ENCODE data around the gene NAA50. TPM values are rescaled to one million over a fixed set of nuclear protein-coding genes. Genes with fewer than 3 reads are reported as not detected.
A peak's percentile ranks its signal among the peaks of the same experiment; 100 is the strongest.

NAA50 gene
- 165 and 166 TPM in 2 replicates for total RNA-seq (2014; rRNA removed; shearing (Covaris generic))

DNA sequence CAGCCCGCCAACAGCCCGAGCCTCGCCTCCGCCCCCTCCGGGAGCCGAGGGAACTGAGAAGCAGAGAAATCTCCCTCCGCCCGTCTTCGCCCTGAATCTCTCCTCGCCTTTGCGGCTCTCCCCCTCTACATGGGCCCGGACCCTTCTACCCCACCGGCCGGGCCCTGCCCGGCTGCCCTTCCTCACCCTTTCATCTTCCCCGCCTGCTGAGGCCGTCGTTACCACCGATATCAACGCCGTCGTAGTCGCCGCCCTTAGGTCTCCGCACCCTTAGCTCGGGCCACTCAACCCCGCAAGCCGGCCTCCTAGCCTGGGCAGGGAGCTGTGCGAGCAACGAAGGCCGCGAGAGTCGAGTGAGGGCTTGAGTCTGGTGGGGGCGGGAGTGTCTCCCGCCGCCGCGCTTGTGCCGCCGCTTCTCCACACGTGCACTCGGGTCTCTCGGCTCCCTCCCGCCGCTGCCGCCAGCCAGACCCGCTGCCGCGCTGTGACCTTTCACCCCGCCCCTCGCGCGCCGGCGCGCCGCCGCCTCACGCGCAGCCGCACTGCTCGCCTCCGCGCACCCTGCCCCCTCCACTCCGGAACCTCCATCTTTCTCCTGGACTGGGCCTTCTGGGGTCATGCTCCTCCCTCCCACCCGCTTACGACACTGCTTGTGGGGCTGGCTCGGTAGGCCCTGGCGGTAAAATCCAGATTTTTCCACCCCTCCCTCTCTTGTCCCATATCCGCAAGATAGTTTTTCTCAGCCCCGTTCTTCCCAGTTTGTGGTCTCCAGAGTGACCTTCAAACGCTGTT, at the start of gene NAA50:
NAA50 (minus strand) TSS at position 494 of the 792 bp plus-strand sequence; CDS start at position 194, 300 bp downstream.
- Histone ChIP-seq H3K27me3 (replicated peaks) (no peaks in the 10 kb centered on the region), H3K4me1 (replicated peaks) (peaks cover 23% of the 10 kb centered on the region)

GRCh38 chr3:113795693-113796092, 49.6 kb upstream of the NAA50 start:
- no peaks in the 10 kb centered on the region for H3K9me3 ChIP-seq (replicated peaks)
- H3K27ac ChIP-seq: no peak overlapping the region
- H3K27me3 ChIP-seq (replicated peaks): no peaks in the 10 kb centered on the region
- peaks cover 13% of the 10 kb centered on the region for H3K4me1 ChIP-seq (replicated peaks)
- H3K4me3 ChIP-seq: no peak overlapping the region
- no peak for DNase-seq (ENCODE audit: low read depth in 1 of 2, low spot score in 2 of 2)
- peaks cover 27% of the 10 kb centered on the region for H3K36me3 ChIP-seq

More for the DNA sequence above, at the start of gene NAA50:
- Histone ChIP-seq H3K9me3 (replicated peaks) (no peaks in the 10 kb centered on the region), H3K4me3 (peak within 1 kb of the TSS; percentile 80), H3K36me3 (peaks cover 28% of the 10 kb centered on the region), H3K27ac (peak within 1 kb of the TSS; percentile 99)
- DNase-seq (ENCODE audit: low read depth in 1 of 2, low spot score in 2 of 2): peak; percentile 88 to 93

GRCh38 chr3:113794526-113794925, 48.5 kb upstream of the NAA50 start:
- H3K27me3 ChIP-seq (replicated peaks): no peaks in the 10 kb centered on the region
- no peak for DNase-seq (ENCODE audit: low read depth in 1 of 2, low spot score in 2 of 2)
- H3K9me3 ChIP-seq (replicated peaks): no peaks in the 10 kb centered on the region
- peaks cover 26% of the 10 kb centered on the region for H3K36me3 ChIP-seq
- no peak overlapping the region for H3K27ac ChIP-seq
- H3K4me3 ChIP-seq: no peak overlapping the region
- H3K4me1 ChIP-seq (replicated peaks): peaks cover 22% of the 10 kb centered on the region

GRCh38 chr3:113791381-113791780, 45.3 kb upstream of the NAA50 start:
- no peaks in the 10 kb centered on the region for H3K27me3 ChIP-seq (replicated peaks)
- DNase-seq (ENCODE audit: low read depth in 1 of 2, low spot score in 2 of 2): peak in 1 of 2 experiments; percentile 49
- peaks cover 22% of the 10 kb centered on the region for H3K4me1 ChIP-seq (replicated peaks)
- H3K27ac ChIP-seq: 0 out of 2 replicates have a peak overlapping the region, but pooled peaks have one; percentile 9
- no peaks in the 10 kb centered on the region for H3K9me3 ChIP-seq (replicated peaks)
- peaks cover 30% of the 10 kb centered on the region for H3K36me3 ChIP-seq
- H3K4me3 ChIP-seq: no peak overlapping the region

GRCh38 chr3:113783980-113784379, 37.9 kb upstream of the NAA50 start:
- Histone ChIP-seq H3K4me1 (replicated peaks) (peaks cover 19% of the 10 kb centered on the region), H3K4me3 (no peak overlapping the region), H3K36me3 (peaks cover 17% of the 10 kb centered on the region; the same call in 1 of the 2 replicates), H3K27me3 (replicated peaks) (no peaks in the 10 kb centered on the region), H3K9me3 (replicated peaks) (no peaks in the 10 kb centered on the region), H3K27ac (peak overlapping the region; percentile 98)
- DNase-seq (ENCODE audit: low read depth in 1 of 2, low spot score in 2 of 2): peak in 1 of 2 experiments; percentile 59

DNA sequence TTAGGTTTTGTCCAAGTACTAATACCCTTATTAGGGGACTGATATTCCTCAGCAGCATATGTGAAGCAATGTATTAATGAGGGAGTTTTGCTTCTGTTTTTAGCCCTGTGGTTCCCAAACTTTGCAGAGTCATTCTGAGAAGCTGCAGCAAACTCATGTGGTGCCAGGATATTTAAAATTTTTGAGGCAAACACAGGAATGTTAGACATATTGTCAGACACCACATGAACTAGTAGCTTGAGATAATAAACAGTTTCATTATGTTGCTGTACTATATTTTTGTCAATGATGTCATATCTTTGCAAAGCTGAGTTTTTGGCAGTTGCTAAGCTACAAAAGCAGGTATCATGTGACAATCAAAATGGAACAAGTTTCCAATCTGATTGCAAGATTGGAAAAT, 37.4 kb upstream of the NAA50 start:
- Histone ChIP-seq H3K4me1 (replicated peaks) (peaks cover 19% of the 10 kb centered on the region), H3K9me3 (replicated peaks) (no peaks in the 10 kb centered on the region), H3K27me3 (replicated peaks) (no peaks in the 10 kb centered on the region), H3K27ac (peak overlapping the region; percentile 98), H3K4me3 (no peak overlapping the region), H3K36me3 (peaks cover 12% of the 10 kb centered on the region; the same call in 1 of the 2 replicates)
- peak; percentile 57 to 80 for DNase-seq (ENCODE audit: low read depth in 1 of 2, low spot score in 2 of 2)

- H3K27ac ChIP-seq: no peak overlapping the region
- no peak for DNase-seq (ENCODE audit: low read depth in 1 of 2, low spot score in 2 of 2)
- peaks cover 8% of the 10 kb centered on the region for H3K4me1 ChIP-seq (replicated peaks)
- no peak overlapping the region for H3K4me3 ChIP-seq
- no peaks in the 10 kb centered on the region for H3K27me3 ChIP-seq (replicated peaks)
- no peaks in the 10 kb centered on the region for H3K36me3 ChIP-seq
- H3K9me3 ChIP-seq (replicated peaks): no peaks in the 10 kb centered on the region
These were observed 30.5 kb upstream of the NAA50 start for GRCh38 chr3:113776564-113776963.

GRCh38 chr3:113775516-113775915, 29.5 kb upstream of the NAA50 start:
- Histone ChIP-seq H3K4me3 (no peak overlapping the region), H3K4me1 (replicated peaks) (peaks cover 8% of the 10 kb centered on the region), H3K27ac (no peak overlapping the region), H3K9me3 (replicated peaks) (no peaks in the 10 kb centered on the region), H3K27me3 (replicated peaks) (no peaks in the 10 kb centered on the region), H3K36me3 (no peaks in the 10 kb centered on the region)
- DNase-seq (ENCODE audit: low read depth in 1 of 2, low spot score in 2 of 2): no peak

DNA sequence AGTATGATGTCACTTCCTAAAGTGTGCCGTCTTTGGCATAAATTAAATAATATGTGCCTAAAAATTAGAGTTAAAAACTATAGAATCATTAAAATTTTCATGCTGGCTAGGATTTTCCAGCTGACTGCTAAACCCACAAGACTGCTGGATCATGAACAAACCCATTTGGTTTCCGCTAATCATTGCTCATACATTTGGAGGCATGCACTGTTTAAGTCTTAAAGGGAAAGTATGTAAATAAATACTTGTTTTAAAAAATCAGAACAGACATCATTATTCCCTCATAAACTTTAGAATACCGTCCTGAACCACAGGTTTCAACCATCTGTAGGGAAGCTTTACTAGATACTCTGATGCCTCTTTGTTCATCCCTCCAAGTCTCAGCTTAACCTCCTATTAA, 27.3 kb upstream of the NAA50 start:
- Histone ChIP-seq H3K4me1 (replicated peaks) (peaks cover 14% of the 10 kb centered on the region), H3K36me3 (no peaks in the 10 kb centered on the region), H3K27me3 (replicated peaks) (no peaks in the 10 kb centered on the region), H3K4me3 (no peak overlapping the region), H3K27ac (no peak overlapping the region), H3K9me3 (replicated peaks) (no peaks in the 10 kb centered on the region)
- DNase-seq (ENCODE audit: low read depth in 1 of 2, low spot score in 2 of 2): no peak

DNA sequence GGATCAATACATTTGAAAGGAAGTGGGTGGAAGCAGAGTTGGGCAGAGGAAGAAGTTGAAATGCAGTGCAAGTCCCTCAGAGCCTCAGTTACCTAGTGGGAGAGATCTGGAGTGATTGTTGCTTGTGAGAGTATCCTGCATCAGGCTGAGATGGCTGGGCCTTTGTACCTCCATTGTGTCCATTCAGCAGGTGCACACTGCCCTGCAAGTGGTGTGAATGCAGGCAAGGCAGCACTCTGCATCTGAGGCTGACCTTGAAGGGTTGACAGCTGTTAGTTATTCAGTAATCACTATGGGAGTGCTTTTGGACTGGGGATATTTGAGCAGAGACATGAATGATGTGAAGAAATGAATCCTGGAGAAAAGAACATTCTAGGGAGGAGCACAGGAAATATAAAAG, 25.9 kb upstream of the NAA50 start:
- Histone ChIP-seq H3K4me3 (no peak overlapping the region), H3K36me3 (no peaks in the 10 kb centered on the region), H3K4me1 (replicated peaks) (peaks cover 14% of the 10 kb centered on the region), H3K9me3 (replicated peaks) (no peaks in the 10 kb centered on the region), H3K27ac (no peak overlapping the region), H3K27me3 (replicated peaks) (no peaks in the 10 kb centered on the region)
- no peak for DNase-seq (ENCODE audit: low read depth in 1 of 2, low spot score in 2 of 2)

DNA sequence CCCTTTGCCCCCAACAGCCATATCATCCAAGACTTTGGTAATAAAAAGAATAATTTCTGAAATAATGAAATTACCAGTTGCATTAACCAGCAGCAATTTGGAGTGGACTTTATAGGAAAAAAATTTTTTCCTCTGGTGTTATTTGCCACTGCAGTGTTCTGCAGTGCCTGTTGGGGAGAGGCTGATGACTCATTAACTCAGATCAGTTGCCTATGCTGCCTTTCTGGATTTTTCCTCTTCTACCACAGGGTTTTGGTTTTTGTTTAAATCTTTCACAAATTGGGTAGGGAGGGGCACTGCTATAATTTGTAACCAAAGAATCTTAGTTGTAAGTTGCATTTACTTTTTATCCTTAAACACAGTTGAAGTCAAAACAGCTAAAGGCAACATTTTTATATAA, 23.5 kb upstream of the NAA50 start:
- H3K4me3 ChIP-seq: no peak overlapping the region
- no peaks in the 10 kb centered on the region for H3K27me3 ChIP-seq (replicated peaks)
- DNase-seq (ENCODE audit: low read depth in 1 of 2, low spot score in 2 of 2): peak in 1 of 2 experiments; percentile 29
- peaks cover 14% of the 10 kb centered on the region for H3K4me1 ChIP-seq (replicated peaks)
- H3K9me3 ChIP-seq (replicated peaks): no peaks in the 10 kb centered on the region
- no peak overlapping the region for H3K27ac ChIP-seq
- H3K36me3 ChIP-seq: no peaks in the 10 kb centered on the region

- H3K27me3 ChIP-seq (replicated peaks): no peaks in the 10 kb centered on the region
- peaks cover 4% of the 10 kb centered on the region for H3K4me1 ChIP-seq (replicated peaks)
- no peak for DNase-seq (ENCODE audit: low read depth in 1 of 2, low spot score in 2 of 2)
- no peaks in the 10 kb centered on the region for H3K9me3 ChIP-seq (replicated peaks)
- H3K4me3 ChIP-seq: no peak overlapping the region
- no peaks in the 10 kb centered on the region for H3K36me3 ChIP-seq
- H3K27ac ChIP-seq: no peak overlapping the region
These were observed 18.6 kb upstream of the NAA50 start for GRCh38 chr3:113764698-113765097.

- Histone ChIP-seq H3K27me3 (replicated peaks) (no peaks in the 10 kb centered on the region), H3K27ac (no peak overlapping the region), H3K9me3 (replicated peaks) (peaks cover 6% of the 10 kb centered on the region; the same call in 1 of the 2 replicates), H3K4me1 (replicated peaks) (no peaks in the 10 kb centered on the region), H3K36me3 (peaks cover 7% of the 10 kb centered on the region; the same call in 1 of the 2 replicates), H3K4me3 (no peak overlapping the region)
- peak in 1 of 2 experiments; percentile 10 for DNase-seq (ENCODE audit: low read depth in 1 of 2, low spot score in 2 of 2)
These were observed 12.5 kb upstream of the NAA50 start for GRCh38 chr3:113758389-113759024.

Measured in SJSA1 (cell line).